HG02970 (cell line): ENCODE results near the gene POU2F2.
A peak's percentile ranks its signal among the peaks of the same experiment; 100 is the strongest.

Experiments used
- ATAC-seq: cut with Tn5 transposase; IDR thresholded peaks from one replicate; pipeline ENCODE4 v1.9.1; 2021; ENCODE audit warnings: mild to moderate bottlenecking, moderate library complexity, moderate number of reproducible peaks; ENCODE audit not compliant: unreplicated experiment, low FRiP score

The POU2F2 gene

GRCh38 chr19:42129399-42130253 lies 2.6 kb downstream of the POU2F2 start:
- ATAC-seq, result peak; percentile 43

DNA sequence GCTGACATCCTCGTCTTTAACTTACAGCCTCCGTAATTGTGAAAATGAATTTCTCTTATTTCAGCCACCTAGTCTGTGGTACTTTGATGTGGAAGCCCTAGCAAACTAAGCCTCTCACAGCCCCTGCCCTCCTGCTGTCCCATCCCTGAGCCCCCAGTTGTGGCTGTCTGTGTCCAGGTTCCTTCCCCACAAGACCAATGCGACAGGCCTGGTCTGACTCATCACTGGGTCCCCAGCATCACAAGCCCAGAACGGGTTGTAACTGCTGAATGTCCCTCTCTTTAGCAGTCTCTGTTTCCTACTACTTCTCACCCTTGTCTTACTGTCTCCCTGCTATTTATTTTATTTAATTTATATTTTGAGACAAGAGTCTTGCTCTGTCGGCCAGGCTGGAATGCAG lies 5.7 kb downstream of the POU2F2 start:
- ATAC-seq, result no peak

DNA sequence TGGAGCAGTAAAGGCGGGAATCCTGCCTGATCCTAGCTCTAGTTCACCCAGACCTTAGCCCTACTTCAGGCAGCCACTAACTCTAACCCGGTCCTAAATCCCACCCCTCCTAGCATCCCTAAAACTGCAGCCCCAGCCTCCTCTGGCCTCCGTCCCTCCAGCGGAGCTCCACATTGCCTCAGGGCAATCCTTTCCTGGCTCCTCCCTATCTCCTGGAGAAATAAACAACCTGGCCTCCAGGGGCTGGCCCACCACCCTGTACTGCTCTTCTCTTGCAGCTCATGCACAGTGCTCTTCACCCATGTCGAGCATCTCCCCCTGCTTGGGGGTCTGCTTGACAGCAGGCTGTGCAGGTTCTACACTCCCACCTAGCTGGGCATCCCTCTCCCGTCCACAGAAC lies 6.7 kb downstream of the POU2F2 start:
- no peak for ATAC-seq

GRCh38 chr19:42124386-42124901 lies 7.8 kb downstream of the POU2F2 start:
- no peak for ATAC-seq

GRCh38 chr19:42123765-42124164 lies 8.5 kb downstream of the POU2F2 start:
- ATAC-seq, result no peak

DNA sequence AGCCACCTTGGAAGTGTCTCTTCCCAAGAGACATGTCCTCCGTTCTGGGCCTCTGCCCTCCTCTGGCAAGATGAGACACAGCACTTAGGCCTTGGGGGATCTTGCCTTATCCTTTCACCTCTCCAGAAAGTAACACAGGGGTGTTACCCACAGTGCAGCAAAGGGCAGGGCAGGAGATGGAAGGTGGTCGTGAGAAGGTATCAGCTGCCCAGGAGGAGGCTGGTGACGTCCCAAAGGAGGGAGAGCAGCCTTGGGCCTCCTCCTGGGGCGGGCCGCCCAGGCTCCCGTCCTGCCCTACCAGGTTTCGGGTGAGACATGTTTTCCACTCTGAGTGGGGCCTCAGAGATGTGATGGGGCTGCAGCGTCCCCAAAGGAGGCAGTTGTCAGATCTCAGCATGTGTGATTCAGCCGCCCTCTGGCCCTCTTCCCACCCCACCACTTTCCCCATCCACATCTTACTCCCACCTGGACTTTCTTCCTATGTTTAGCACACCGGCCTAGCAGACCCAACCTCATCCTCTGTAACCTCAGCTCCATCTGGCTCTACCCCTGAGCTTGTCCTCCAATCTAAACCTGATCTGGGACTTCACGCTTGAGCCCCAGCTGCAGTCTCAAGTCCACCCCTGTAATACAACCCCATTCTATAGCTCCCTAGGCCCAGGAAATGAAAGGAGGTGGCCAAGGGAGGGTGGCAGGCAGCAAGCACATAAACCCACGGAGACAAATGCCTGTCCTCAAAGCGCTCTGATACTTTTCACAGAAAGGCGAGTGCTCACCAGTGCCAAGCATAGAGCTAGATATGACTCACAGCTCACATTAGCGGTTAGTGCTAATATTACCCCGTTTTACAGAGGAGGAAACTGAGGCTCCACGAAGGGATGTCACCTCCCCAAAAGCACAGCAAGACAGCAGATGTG lies 9.3 kb downstream of the POU2F2 start:
- ATAC-seq, result no peak

- no peak for ATAC-seq
Measured at GRCh38 chr19:42121656-42122069, 10.6 kb downstream of the POU2F2 start.

GRCh38 chr19:42121036-42121621 lies 11.1 kb downstream of the POU2F2 start:
- ATAC-seq, result no peak

DNA sequence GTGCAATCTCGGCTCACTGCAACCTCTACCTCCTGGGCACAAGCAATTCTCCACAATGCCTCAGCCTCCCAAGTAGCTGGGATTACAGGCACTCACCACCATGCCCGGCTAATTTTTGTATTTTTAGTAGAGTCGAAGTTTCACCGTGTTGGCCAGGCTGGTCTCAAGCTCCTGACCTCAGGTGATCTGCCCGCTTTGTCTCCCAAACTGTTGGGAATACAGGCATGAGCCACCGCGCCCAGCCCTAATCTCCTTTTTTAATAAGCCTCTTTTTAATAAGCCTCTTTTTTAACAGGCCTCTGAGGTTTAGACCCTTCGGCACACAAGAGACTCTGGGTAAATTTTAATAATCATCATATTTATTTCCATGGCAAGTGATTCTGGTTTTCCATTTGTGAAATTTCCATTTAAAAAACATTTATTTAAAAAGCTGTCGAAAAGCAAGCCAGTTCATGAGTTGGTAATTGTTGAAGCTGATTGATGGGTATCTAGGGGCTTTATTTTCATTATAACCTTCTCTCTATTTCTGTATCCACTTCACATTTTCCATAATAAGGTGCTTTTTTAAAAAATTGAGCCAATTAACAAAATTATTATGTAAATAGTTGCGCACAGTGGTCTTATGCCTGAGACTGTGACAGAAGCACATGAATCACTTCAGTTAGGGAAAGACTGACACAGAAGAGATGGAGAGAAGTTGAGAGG lies 11.8 kb downstream of the POU2F2 start:
- ATAC-seq, result no peak

DNA sequence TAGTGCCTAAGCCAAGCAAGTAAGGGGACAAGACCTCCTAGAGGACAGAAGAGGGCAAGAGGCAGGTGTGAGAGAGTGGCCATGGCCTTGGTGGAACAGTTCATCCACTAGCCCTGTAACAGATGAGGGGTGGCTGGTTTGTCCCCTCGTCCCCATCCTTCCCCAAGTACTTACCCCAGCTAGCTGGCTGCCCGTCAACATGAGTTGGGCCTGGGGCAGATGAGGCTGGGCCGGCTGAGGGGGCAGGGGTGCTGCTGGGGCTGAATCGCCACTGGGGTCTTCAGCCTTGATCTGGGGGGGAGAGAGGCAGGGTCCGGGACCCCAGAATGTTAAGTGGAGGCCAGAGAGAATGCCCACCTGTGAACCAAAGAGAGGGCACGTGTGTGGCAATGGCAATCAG lies 15.2 kb downstream of the POU2F2 start:
- no peak for ATAC-seq

DNA sequence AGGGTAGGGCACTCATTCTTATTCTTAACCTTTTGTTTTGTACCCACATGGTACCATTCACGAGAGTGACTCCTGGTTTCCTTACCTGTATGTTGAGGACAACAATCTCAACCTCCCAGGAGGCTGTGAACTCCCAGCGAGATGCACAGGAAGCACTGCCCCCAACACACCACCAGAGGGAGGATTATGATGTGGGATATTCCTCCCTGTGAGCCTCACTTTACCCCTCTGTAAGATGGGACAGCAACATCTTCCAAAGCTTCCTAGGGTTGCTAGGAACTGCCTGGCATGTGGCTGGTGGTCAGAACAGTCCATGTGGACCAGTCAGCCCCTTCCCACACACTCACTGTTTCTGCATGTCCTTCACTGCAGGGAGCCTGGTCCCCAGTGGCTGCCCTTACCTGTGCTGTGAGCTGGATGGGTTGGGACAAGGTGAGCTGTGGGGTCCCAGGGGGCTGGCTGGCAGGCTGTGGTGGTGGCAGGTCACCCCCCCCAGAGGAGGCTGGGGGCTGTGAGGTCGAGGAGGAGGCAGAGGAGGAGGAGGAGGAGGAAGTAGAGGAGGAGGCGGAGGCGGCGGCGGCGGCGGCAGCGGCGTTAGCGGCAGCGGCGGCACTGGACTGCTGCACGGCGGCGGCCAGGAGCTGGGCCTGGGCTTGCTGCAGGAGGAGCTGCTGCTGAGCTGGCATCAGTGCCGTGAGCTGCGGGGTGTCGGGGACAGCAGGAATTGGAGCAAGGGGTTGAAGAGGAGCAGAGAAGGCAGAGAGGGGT lies 15.8 kb downstream of the POU2F2 start:
- ATAC-seq, result no peak

- ATAC-seq, result no peak
Measured at GRCh38 chr19:42115705-42116104, 16.5 kb downstream of the POU2F2 start.

DNA sequence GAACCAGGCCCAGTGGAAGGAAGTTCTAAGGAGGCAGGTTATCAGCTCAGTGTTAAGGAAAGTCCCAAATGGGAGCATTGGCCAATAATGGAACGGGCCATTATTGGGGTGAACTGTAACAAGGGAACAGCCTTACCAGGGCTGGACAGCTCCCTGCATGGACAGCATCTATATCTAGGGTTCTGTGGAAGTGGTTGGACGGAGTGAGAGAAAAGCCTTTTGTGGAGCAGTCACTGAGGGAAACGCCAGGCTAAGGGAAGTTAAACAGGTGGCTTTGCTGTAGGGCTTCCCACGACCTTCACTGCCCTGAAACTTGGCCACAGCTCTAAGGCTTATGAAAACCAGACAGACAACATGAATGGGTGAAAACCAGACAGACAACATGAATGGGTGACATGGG lies 17.0 kb downstream of the POU2F2 start:
- no peak for ATAC-seq

- ATAC-seq, result no peak
Measured at GRCh38 chr19:42114412-42114811, 17.8 kb downstream of the POU2F2 start.

DNA sequence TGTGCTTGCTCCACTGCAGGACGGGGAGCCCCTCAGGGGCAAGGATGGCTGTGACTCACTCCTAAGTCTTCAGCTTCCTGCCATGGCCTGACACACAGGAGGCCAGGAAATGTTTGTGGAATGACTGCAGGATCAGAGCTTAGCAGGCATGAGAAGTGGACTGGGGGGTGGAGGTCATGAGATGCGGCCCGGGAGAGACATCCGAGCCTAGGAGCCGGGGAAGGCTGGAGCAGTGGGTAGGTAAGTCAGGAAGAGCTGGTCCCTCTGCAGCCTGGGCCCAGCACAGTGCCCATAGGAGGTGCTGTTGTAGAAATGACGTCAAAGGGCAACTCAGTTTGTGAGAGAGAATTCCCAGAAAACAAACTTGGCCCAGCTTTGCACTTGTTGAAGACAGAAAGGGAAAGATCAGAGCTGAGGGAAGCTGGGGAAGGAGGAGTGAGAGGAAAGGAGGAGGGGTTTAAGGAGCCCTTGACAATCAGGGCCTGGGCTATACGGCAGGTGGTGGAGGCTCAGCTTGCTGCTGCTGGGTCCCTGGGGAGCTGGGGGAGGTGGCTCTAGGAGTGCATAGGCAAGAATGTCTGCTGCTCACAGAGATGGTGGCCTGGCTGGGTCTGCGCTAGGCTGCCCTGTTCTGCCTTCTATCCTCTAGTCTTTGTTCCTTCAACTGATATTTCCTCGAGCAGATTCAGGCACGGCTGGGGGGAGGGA lies 18.5 kb downstream of the POU2F2 start:
- no peak for ATAC-seq

GRCh38 chr19:42111811-42112210 lies 20.4 kb downstream of the POU2F2 start:
- ATAC-seq, result no peak

GRCh38 chr19:42111384-42111783 lies 20.9 kb downstream of the POU2F2 start:
- ATAC-seq, result no peak

- ATAC-seq, result no peak
Measured at GRCh38 chr19:42110658-42111057, 21.6 kb downstream of the POU2F2 start.

- no peak for ATAC-seq
Measured at GRCh38 chr19:42109896-42110295, 22.4 kb downstream of the POU2F2 start.
